Thyroid gland (tissue), 4 donors: ENCODE measurements around the gene SH2D3C.

Experiments used
- CTCF ChIP-seq, 6 experiments: fragments of 200-600 bp in 3 of 6; fragments of 450-650 bp in 3 of 6; sonication (generic) in 3 of 6; IDR thresholded peaks; one replicate each; pipeline ENCODE4 v1.5.1; 2016 to 2019; ENCODE audit warnings: antibody characterized with exemption in 6 of 6, mild to moderate bottlenecking in 2 of 6, inconsistent platforms in 1 of 6, moderate library complexity in 1 of 6
- POLR2A ChIP-seq, 2 donors: fragments of 450-650 bp; IDR thresholded peaks; one replicate each; pipeline ENCODE4 v1.6.1; 2017; ENCODE audit warnings: antibody characterized with exemption in 2 of 2, mild to moderate bottlenecking in 2 of 2, moderate library complexity in 1 of 2

- TF ChIP-seq CTCF (IDR thresholded peaks at IDR 0.05), result no peak
- TF ChIP-seq POLR2A (IDR thresholded peaks at IDR 0.05), result no peak
Observed at GRCh38 chr9:127770583-127770904, 7.9 kb downstream of the SH2D3C start.
